SU-DHL-6 (cell line): ENCODE measurements around the gene OGDHL.

Source experiments
- H2AFZ ChIP-seq: fragments of 200-600 bp; sonication (generic); 2 replicates; pipeline ENCODE4 v1.6.1; 2014; ENCODE audit warnings: low read depth, mild to moderate bottlenecking, moderate library complexity, mixed read lengths, antibody characterized with exemption, low read length; ENCODE audit not compliant: severe bottlenecking
- H3F3A ChIP-seq: fragments of 200-600 bp; shearing (Covaris generic); 2 replicates; pipeline ENCODE4 v1.6.0; 2016; ENCODE audit warnings: antibody characterized with exemption, mild to moderate bottlenecking; ENCODE audit not compliant: insufficient read depth
- H3K27ac ChIP-seq: fragments of 200-600 bp; sonication (generic); 2 replicates; pipeline ENCODE4 v1.5.1; 2016; ENCODE audit warnings: low read depth, mild to moderate bottlenecking, low read length, moderate library complexity, mixed read lengths
- H3K27me3 ChIP-seq: fragments of 200-600 bp; sonication (generic), shearing (Covaris generic); 2 replicates; pipeline ENCODE4 v1.6.0; 2014; ENCODE audit warnings: mild to moderate bottlenecking, low read length
- H3K36me3 ChIP-seq: fragments of 200-600 bp; sonication (generic); 2 replicates; pipeline ENCODE4 v1.6.1; 2014; ENCODE audit warnings: mild to moderate bottlenecking, low read length, mixed read lengths
- H3K4me2 ChIP-seq: fragments of 300-600, 200-600 bp; shearing (Covaris generic), sonication (generic); 2 replicates; pipeline ENCODE4 v1.6.0; 2014; ENCODE audit warnings: low read length, low read depth, mild to moderate bottlenecking; ENCODE audit not compliant: poor library complexity, severe bottlenecking
- H3K4me3 ChIP-seq: fragments of 200-600 bp; sonication (generic); 2 replicates; pipeline ENCODE4 v1.5.1; 2014; ENCODE audit warnings: antibody characterized with exemption, low read length, mild to moderate bottlenecking, mixed read lengths; ENCODE audit not compliant: insufficient read depth, poor library complexity, severe bottlenecking
- H3K79me2 ChIP-seq: fragments of 200-600 bp; sonication (generic); 2 replicates; pipeline ENCODE4 v1.6.1; 2014; ENCODE audit warnings: mild to moderate bottlenecking, low read length, moderate library complexity; ENCODE audit not compliant: insufficient read depth
- H3K9ac ChIP-seq: fragments of 200-600 bp; sonication (generic); 2 replicates; pipeline ENCODE4 v1.7.0; 2014; ENCODE audit warnings: mild to moderate bottlenecking, low read length
- H3K9me2 ChIP-seq: fragments of 200-600 bp; sonication (generic); replicated peaks from 2 replicates; pipeline ENCODE4 v1.6.1; 2014; ENCODE audit warnings: low read length; ENCODE audit not compliant: insufficient read depth
- H3K9me3 ChIP-seq: fragments of 200-600 bp; sonication (generic); 2 replicates; pipeline ENCODE4 v1.6.1; 2014; ENCODE audit warnings: low read length, mixed read lengths; ENCODE audit not compliant: insufficient read depth
- H4K20me1 ChIP-seq: fragments of 200-600 bp; sonication (generic); 2 replicates; pipeline ENCODE4 v1.6.1; 2014; ENCODE audit warnings: low read depth, mild to moderate bottlenecking, antibody characterized with exemption, low read length, moderate library complexity, mixed read lengths
- EZH2phosphoT487 ChIP-seq: fragments of 200-600 bp; sonication (generic), shearing (Covaris generic); conservative IDR thresholded peaks from 2 replicates; pipeline ENCODE4 v1.6.1; 2018; ENCODE audit warnings: mild to moderate bottlenecking, antibody characterized with exemption, low read length, moderate library complexity, mixed read lengths
- TF ChIP-seq, protein P1 (sequence below): fragments of 200-600 bp; sonication (generic); IDR thresholded peaks from one replicate; pipeline ENCODE4 v1.5.1; 2017; ENCODE audit warnings: antibody characterized with exemption, mild to moderate bottlenecking, low read length, moderate library complexity; ENCODE audit not compliant: insufficient read depth, poor library complexity, severe bottlenecking

Gene OGDHL

DNA sequence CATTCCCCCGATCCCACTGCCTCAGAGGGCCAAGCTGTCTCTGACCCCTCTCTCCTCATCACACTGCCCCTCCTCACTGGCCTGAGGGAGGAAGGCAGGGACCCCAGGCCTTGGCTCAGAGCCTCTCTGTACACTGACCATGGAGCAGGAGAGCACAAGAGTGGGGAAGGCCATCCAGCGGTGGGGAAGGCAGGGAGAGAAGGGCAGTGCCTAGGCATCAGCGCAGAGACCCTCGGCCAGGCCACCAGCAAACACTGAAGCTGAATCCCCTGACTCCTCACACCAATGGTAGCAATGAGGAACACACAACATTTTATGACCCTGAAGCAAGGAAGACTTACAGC, 14.8 kb downstream of the OGDHL start:
- H3K27ac ChIP-seq: no peak overlapping the region
- H3K9ac ChIP-seq: no peak overlapping the region
- TF ChIP-seq, protein P1, sequence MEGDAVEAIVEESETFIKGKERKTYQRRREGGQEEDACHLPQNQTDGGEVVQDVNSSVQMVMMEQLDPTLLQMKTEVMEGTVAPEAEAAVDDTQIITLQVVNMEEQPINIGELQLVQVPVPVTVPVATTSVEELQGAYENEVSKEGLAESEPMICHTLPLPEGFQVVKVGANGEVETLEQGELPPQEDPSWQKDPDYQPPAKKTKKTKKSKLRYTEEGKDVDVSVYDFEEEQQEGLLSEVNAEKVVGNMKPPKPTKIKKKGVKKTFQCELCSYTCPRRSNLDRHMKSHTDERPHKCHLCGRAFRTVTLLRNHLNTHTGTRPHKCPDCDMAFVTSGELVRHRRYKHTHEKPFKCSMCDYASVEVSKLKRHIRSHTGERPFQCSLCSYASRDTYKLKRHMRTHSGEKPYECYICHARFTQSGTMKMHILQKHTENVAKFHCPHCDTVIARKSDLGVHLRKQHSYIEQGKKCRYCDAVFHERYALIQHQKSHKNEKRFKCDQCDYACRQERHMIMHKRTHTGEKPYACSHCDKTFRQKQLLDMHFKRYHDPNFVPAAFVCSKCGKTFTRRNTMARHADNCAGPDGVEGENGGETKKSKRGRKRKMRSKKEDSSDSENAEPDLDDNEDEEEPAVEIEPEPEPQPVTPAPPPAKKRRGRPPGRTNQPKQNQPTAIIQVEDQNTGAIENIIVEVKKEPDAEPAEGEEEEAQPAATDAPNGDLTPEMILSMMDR: no peak
- no peak for TF ChIP-seq EZH2phosphoT487

DNA sequence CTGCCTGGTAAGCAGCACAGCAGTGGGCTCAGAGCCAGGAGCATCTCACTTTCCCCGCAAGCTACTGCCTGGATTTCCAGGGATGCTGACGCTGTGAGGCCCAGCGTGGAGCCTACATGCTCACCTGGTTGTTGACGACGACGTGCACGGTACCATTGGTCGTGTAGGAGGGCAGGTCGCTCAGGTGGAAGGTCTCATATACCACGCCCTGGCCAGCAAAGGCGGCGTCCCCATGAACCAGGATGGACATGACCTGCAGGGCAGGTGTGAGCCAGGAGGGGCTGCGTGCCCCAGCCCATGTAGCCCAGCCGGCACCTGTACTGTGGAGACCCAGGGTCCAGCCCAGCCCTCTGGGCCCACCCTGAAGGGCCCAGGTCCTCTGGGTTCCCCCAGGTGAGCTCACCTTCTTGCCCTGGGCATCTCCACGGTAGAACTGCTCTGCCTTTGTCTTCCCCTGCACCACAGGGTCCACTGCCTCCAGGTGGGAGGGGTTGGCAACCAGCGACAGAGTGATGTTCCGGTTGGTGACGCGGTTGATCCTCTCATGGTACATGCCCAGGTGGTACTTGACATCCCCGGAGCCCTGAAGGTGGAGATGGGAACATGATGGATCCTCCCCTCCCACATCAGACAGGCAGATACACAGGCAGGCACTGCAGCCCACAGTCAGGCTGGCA, 15.4 kb downstream of the OGDHL start:
- Histone ChIP-seq H3K36me3 (no peaks in the 10 kb centered on the region), H3K9ac (no peak overlapping the region), H4K20me1 (no peaks in the 10 kb centered on the region), H3K4me3 (no peak overlapping the region), H3K79me2 (no peaks in the 10 kb centered on the region), H2AFZ (no peak overlapping the region), H3F3A (no peaks in the 10 kb centered on the region), H3K9me2 (no peaks in the 10 kb centered on the region), H3K27ac (no peak overlapping the region), H3K9me3 (no peaks in the 10 kb centered on the region), H3K27me3 (no peaks in the 10 kb centered on the region), H3K4me2 (no peak overlapping the region)
- TF ChIP-seq, protein P1: no peak
- TF ChIP-seq EZH2phosphoT487: no peak

More for the DNA sequence above, 14.8 kb downstream of the OGDHL start:
- Histone ChIP-seq H3K36me3 (no peaks in the 10 kb centered on the region), H3K9me3 (no peaks in the 10 kb centered on the region), H3K9me2 (no peaks in the 10 kb centered on the region), H3K79me2 (no peaks in the 10 kb centered on the region), H4K20me1 (no peaks in the 10 kb centered on the region), H3K4me2 (no peak overlapping the region), H3F3A (no peaks in the 10 kb centered on the region), H3K4me3 (no peak overlapping the region), H3K27me3 (no peaks in the 10 kb centered on the region), H2AFZ (no peak overlapping the region)

DNA sequence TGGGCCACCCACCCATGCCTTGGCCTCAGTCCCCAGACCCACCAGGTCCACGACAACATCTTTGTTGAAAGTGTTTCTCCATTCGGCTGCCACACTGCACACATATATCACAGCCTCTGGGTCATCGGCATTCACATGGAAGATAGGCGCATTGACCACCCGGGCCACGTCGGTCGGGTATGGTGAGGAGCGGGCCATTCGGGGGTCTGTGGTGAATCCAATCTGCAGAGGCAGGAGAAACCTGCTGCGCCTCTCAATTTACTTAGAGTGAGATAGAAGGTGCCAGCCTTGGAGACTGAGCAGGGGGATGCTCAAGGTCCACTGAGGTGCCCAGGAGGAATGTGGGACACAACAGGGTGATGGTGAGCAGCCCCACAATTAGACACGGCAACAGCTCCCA, 16.4 kb downstream of the OGDHL start:
- TF ChIP-seq, protein P1: no peak
- TF ChIP-seq EZH2phosphoT487: no peak
- Histone ChIP-seq H3K9me2 (no peaks in the 10 kb centered on the region), H3K9ac (no peak overlapping the region), H3K4me3 (no peak overlapping the region), H4K20me1 (no peaks in the 10 kb centered on the region), H3K36me3 (no peaks in the 10 kb centered on the region), H3K27ac (no peak overlapping the region), H3K9me3 (no peaks in the 10 kb centered on the region), H3K79me2 (no peaks in the 10 kb centered on the region), H3K27me3 (no peaks in the 10 kb centered on the region), H2AFZ (no peak overlapping the region), H3F3A (no peaks in the 10 kb centered on the region), H3K4me2 (no peak overlapping the region)
